NCI-H2196 (cell line): ENCODE results near the gene HOXB3.

Experiments used
- DNase-seq: peaks from one replicate; lab custom pipeline; 2025; ENCODE audit not compliant: unreplicated experiment; lab: John Stamatoyannopoulos, UW

Gene HOXB3

GRCh38 chr17:48559122-48559839 lies 30.8 kb downstream of the HOXB3 start:
- DNase-seq, result no peak

GRCh38 chr17:48558831-48559121 lies 31.3 kb downstream of the HOXB3 start:
- DNase-seq, result no peak

GRCh38 chr17:48558057-48558830 lies 31.8 kb downstream of the HOXB3 start:
- no peak for DNase-seq

GRCh38 chr17:48556576-48557401 lies 33.3 kb downstream of the HOXB3 start:
- DNase-seq, result no peak

GRCh38 chr17:48556229-48556575 lies 33.8 kb downstream of the HOXB3 start:
- DNase-seq, result no peak

- DNase-seq, result no peak
Measured at GRCh38 chr17:48555258-48556228, 34.5 kb downstream of the HOXB3 start.

- no peak for DNase-seq
Measured at GRCh38 chr17:48554412-48555257, 35.4 kb downstream of the HOXB3 start.

- no peak for DNase-seq
Measured at GRCh38 chr17:48553826-48554225, 36.2 kb downstream of the HOXB3 start.

- no peak for DNase-seq
Measured at GRCh38 chr17:48553190-48553547, 36.9 kb downstream of the HOXB3 start.

GRCh38 chr17:48552466-48553189 lies 37.4 kb downstream of the HOXB3 start:
- no peak for DNase-seq

GRCh38 chr17:48551596-48552465 lies 38.2 kb downstream of the HOXB3 start:
- DNase-seq, result no peak

- no peak for DNase-seq
Measured at GRCh38 chr17:48551214-48551555, 38.9 kb downstream of the HOXB3 start.

GRCh38 chr17:48550502-48551213 lies 39.4 kb downstream of the HOXB3 start:
- no peak for DNase-seq

GRCh38 chr17:48549914-48550501 lies 40.0 kb downstream of the HOXB3 start:
- DNase-seq, result no peak

- DNase-seq, result no peak
Measured at GRCh38 chr17:48549281-48549630, 40.8 kb downstream of the HOXB3 start.

GRCh38 chr17:48548523-48549280 lies 41.3 kb downstream of the HOXB3 start:
- no peak for DNase-seq
